NCI-H2227 (cell line): ENCODE results near the gene CD86.

Source experiments
- DNase-seq: peaks from one replicate; lab custom pipeline; 2025; ENCODE audit not compliant: unreplicated experiment; lab: John Stamatoyannopoulos, UW

Gene CD86

DNA sequence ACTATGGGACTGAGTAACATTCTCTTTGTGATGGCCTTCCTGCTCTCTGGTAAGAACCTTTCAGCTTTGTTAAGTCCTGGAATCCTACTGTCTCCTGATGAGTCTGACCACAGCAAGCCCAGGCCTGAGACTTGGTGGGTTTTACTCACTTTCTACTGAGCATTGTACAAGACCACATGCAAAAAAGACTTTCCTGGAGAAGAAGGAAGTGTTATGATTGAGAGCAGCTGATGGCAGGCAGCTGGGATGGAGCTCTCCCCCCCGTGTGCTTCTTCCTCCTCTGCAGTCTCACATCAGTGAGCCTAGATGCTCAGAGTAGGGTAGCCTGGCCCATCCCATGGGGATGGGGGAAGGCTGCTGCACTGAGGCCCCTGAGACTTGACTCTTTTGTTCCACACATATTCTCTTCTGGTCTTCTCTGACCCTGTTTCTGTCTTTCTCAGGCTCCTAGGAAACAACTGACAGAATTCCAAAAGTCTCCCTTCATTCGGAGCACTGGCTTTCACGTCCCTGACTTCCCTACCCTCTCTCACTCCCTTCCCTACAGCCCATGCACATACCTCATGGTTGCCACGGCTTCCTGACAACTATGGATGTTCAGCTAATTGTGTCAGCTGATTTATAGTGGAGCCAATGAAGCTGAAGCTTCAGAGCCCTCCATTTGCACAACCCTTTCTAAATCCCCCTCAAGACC lies 36.6 kb downstream of the CD86 start:
- no peak for DNase-seq

DNA sequence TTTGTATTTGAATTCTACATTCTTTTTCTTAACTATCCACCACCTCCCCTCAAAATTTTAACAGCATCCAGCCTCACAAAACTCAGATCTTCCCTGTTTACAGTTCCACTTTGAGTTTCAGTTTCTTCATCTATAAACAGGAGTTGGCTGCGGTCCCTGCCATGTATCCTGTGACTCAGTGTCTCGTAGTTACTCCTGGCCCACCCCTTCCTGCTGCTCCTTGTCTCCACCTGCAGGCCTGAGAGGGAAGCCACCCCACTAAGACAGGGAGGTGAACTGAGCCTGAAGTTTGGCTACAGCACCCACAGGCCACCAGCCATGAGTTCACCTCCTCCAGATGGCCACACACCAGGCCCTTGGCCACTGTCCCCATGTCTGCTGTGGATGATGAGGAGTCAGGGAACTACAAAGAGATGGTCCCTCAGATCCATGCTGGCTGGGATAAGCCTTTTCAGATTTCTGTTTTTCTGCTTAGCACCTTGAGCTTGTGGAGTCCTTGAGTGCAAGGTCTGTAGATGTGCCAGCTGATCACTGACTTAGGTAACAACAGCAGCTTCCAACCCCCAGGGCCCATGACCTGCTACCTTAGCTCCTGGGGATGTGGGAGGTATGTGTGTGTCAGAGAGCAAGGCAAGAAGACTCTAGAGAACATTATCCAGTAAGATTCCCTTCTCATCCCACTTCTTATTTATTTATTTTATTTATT lies 37.5 kb downstream of the CD86 start:
- no peak for DNase-seq

DNA sequence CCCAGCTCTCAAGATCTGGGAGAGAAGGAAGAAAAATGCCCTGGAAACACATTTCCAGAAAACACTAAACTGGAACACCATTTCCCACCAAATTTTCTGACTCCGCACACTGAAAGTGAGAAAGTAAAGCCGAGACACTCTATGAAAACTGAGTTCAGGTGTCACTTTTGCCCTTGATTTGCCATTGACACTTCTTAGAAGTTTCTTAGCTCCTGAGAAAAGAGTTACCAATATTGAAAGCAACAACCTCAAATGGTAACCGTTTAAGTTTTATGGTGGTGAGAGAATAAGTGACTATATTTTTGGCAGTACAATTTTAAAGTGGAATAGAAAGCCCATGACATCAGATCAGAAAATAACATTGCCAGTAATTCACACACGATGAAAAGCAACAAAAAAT lies 39.0 kb downstream of the CD86 start:
- no peak for DNase-seq

DNA sequence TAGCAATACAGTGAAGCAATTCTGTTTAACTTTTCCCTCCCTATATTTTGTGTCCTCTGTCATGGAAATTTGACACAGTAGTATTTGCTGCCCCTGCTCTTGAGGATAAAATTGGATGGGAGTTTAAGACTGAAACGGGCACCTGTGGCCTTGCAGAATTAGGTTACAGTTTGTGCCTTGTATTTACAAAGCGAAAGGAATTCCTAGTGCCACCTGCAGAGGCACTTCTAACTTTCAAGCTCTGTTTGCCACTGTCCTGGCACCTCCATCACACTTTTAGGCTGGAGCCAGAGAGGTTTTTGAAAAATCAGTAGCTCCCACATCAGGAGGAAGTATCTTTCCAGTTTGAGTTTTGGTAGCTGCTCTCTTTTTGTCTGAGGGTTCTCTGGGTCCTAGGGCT lies 39.5 kb downstream of the CD86 start:
- DNase-seq = no peak

DNA sequence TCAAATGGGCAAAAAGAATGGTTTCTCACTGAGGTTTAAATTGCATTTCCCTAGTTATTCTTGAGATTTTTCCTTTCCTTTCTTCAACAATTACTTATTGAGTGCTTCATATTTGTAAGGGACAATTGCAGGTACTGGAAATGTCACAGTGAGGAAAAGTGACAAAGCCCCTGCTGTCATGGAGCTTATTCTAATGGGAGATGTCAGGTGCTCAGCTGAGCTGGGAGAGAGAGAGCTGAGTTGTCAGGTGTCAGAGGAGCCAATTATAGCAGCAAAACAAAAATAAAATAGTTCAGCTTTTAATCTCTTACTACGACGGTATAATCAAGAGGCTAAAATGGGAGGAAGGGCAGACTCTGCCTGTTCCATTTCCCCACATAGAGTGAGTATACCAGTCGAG lies 42.0 kb downstream of the CD86 start:
- DNase-seq = no peak

DNA sequence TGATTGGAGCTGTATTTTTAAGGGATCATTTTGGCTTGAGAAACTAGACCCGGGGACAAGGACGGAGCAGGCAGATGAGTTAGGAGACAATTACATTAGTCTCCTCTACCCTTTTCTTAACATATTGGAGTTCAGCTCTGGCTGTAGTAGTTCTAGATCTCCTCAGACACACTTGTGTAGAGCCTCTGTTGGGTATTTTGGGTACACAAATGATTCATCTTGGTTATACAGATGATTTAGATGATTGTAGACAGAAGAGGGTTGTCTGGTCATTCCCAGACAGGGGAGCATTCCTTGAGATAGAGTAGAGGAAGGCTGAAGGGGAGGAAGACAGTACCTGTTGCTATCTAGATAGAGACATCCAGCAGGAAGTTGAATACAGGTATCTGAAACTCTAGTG lies 43.4 kb downstream of the CD86 start:
- DNase-seq = no peak

DNA sequence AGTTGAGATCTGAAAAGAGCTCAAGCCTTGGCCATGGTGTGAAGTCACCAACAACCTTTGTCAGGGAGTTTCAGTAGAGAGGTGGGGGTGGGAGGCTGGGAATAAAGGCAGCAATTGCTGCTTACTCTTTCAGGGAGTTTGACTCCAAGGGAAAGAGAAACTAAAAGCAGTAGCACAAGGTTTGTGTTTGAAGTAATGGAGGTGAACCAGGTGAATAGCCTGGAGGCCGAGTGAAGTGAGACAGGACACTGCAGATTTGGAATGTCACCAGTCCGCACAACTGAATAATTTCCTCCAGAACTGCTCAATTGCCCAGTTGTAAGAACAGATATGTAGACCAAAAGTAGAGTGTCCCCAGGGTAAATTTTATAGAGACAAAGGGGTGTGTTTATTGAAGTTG lies 44.1 kb downstream of the CD86 start:
- no peak for DNase-seq

DNA sequence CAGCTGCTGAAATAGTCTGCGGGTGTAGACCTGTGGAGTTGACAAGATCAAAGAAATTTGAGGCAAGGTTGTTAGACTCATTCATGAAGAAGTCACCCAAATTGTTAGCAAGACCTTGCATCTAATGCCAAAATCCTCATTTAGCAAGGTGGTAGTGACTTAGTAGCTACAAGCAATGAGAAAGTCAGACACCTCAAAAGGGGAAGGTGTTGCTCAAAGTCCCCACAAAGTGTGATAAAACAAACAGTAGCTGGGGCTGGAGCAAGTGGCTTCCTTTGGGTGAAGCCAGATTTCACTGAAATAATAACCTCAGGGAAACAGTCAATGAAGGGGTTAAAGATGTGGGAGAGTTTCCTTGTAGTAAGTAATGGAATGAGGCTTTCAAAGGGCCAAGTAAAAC lies 44.9 kb downstream of the CD86 start:
- no peak for DNase-seq

DNA sequence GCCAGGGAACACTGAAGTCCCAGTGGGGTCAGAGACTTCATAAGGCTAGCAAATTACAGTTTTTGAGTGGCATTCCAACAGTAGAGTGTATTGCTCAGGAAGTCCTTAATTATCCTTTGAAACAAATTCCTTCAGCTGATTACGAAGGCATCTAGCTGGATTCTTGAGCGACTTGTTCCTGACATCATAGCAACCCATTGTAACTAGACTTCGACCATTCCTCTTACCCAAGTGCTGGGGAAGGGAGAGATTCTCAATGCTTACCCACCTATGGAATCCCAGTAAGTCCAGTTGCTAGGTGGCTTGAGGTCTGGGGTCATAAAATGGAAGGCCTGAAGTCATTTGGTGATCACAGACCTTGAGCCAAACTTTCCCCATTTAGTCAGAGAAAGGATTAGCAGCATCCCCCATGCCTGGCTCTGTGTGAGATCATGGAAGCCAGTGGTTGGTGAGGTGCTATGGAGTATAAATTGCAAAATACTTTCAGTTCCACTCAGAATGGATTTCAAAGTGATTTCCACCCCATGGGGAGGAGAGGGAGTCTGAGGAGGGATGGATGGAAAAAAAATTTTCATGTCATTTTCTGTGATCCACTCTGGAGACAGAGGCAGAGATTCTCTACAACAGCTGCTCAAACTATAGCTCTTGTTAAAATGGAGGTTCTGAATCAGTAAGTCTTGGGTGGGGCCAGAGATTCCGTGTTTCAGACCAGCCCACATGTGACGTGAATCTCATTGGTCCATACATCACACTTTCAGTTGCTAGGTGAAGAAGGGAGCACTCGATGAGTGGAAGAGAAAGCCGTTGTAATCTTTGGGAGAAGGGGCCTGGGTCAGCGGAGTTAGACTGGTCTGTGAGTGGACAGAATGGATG lies 45.7 kb downstream of the CD86 start:
- DNase-seq = peak; percentile 9

DNA sequence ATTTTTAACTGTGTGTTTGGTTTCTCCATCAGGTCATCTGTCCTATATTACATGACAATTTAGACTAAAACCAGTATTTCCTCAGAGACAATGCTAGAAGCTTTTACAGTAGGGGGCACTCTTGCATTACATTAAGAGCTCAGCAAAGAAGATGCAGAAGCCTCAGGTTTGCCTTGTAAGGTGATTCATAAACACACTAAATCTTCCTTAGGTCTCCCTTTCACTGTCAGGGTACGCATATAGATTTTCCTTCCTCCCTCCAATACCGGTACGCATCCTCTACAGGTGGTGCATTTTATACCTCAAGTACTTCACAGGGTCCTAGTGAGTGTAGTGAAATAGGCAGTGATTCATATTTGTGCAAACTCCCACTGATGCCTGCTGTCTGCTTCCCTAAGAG lies 46.5 kb downstream of the CD86 start:
- peak; percentile 46 for DNase-seq

DNA sequence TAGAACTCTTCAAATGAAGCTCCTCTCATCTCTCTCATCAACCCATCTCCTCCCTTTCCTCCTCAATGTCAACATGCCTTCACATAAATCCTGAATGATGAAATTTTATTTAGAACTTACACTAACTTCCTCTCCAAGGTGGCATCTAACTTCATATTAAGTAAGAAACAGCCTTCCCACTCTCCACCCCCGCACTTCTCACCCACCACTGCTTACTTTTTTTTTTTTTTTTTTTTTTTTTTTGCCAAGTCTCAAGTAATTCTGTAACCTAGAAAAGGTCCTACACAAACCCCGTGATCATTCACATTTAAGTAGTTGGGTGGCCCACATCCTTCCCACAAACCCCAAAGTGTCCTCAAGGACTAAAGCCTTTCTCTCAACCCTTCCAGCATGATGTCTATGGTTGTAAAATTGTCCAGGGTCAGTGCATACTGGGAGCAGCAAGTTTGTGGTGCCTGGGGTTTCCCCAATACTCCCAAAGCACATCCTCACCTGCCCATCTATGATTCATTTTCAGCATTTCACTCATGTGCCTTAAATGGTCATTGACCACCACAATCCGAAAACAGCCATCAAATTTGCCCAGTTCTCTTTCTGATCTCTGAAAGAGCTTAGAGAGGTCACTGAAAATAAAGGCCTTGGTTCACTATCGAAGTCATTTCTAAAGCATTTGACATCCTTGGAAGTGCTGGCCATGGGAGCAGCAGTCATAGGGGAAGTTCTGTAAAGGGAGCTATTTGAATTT lies 47.2 kb downstream of the CD86 start:
- no peak for DNase-seq

DNA sequence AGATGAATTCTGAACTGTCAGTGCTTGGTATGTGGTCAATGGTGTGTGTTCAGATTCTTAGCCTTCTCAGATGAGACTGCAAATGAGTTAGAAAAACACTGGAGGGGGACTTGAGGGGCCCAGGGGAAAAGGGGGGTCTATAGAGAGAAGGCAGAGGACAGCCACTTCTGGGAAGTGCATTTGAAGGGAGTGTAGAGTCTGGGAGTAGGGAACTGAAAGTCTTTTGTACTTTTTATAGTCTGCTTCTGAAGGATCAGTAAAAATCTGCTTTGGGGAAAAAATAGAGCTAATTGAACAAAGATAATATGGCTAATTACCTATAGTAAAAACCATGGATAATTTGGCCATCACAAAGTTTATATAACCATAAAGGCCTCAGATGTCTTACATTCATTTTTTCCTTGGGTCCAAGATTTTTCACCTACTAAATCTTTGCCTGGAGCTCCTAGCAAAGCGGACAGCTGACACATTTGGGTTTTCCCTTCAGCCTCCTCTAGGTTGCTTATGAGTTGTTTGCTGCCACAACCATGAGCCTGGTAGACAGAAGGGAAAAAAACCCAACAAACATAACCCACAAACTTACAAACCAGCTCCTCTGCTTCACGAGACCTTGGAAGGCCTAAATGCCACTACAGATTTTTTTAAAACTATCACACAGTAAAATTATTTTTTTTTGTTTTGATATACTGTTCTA lies 48.8 kb downstream of the CD86 start:
- no peak for DNase-seq

DNA sequence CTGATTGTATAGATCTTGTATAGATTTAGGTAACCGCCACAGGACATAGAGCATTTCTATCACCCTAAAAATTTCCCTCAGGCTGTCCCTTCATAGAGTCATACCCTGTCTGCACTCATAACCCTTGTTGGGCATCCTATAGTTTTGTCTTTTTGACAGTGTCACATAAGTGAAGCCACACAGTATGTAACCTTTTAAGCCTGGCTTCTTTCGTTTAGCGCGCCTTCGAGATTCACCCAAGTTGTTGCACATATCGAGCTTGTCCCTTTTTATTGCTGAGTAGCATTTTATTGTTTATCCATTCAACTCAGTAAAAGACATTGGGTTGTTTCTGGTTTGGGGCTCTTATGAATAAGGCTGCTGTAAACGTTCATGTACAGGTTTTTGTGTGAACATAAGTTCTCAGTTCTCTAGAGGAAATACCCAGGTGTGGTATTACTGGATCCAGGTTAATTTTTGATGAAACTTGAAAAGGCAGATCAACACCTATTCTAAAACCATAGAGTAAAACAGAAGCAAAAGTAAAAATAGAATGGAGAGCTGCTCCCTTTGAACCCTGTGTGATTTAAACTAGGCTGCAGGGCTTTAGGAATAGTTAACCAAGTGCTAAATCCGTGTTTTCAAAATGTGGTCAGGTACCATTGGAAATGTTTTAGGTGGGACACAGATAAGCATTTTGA lies 49.5 kb downstream of the CD86 start:
- no peak for DNase-seq

DNA sequence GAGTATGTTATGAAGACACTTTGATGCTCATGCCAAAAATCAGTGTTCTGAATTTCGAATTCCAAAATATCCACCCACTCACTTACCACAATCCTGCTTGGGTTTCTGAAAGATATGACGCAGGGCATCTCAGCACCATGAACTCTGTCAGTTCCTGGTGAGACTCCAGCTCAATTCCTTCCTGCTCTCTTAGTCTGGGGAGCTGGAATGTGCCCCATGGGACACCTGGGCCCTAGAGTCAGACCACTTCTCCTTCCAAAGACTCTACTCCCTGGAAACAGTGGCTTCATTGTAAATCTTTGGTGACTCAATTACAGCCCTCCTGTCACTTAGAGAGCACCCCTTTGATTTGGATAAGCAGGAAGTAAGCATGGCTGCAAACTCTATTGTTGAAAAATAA lies 50.5 kb downstream of the CD86 start:
- DNase-seq = no peak

DNA sequence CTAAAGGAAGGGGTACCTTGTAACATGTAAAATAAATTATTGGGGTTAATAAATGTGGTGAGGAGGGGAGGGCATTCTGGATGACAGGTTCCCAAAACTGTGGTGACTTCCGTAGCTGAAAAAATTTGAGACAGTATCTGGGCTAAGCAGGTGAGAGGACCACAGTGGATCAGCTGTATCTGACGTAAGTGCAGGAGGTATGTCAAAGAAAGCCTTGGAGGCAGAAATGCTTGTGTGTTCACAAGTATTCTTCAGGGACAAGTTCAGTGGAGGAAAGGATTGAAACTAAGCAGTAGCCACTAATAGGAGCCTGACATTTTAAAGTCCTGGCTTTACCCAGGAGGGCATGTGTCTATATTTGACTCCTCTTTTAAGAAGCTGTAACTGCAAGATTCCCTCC lies 52.0 kb downstream of the CD86 start:
- no peak for DNase-seq

DNA sequence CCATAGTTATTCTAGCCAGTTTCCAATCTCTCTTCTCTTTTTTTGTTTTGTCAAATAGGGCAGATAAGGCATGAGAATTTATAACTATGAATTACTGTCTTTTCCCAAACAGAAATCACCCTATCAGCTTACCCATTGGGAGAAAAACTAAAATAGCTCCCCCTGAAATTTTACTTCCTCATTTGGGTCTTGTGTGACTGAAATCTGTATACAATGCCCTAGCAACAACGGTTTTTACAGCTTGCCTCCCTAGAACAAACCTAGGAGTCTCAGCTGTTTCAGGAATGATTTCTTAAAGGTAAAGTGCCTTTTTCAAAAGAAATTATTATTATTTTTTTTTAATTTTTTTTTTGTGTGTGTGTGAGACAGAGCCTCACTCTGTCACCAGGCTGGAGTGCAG lies 56.8 kb downstream of the CD86 start:
- no peak for DNase-seq

DNA sequence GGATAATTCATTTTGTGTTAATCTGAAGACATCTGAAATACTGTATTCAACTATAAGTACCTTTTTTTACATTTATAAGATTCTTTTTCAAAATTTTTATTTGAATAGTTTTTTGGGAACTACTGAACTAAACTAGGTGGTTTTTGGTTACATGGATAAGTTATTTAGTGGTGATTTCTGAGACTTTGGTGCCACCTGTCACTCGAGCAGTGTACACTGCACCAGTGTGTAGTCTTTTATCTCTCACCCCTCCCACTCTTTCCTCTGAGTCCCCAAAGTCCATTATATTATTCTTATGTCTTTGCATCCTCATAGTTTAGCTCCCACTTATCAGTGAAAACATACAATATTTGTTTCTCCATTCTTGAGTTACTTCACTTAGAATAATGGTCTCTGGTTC lies 57.6 kb downstream of the CD86 start:
- DNase-seq = no peak

DNA sequence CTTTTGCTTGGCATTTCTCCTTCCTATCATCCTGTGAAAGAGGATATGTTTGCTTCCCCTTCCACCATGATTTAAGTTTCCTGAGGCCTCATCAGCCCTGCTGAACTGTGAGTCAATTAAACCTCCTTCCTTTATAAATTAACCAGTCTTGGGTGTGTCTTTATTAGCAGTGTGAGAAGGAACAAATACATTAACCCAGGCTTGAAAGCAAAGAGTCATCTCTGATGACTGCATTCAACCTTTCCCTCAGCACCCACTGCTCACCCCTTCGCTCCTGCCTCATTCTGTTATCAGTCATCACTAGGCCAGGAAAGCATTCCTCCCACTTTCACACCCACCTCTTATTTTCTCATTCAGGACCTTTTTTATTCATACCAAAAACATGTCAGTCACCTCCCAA lies 68.7 kb downstream of the CD86 start:
- DNase-seq = no peak

DNA sequence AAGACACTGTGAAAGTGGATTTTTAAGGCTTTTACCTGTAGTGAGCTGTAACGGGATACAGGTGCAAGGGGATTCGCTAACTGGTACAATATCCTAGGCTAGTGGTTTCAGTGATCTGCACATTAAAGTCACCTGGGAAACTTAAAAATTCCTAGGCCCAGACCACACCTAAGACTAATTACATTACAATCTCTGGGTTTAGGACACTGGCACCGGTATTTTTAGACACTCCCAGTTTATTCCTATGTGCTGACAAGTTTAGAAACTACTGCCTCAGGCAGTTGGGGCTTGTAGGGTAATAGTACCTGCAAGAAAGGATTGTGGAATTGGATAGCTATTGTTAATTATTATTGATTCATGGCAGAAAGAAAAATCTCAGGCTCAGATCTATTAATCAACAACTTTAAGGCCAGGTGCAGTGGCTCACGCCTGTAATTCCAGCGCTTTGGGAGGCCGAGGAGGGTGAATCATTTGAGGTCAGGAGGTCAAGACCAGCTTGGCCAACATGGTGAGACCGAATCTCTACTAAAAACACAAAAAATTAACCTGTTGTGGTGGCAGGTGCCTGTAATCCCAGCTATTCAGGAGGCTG lies 77.9 kb downstream of the CD86 start:
- DNase-seq = no peak

DNA sequence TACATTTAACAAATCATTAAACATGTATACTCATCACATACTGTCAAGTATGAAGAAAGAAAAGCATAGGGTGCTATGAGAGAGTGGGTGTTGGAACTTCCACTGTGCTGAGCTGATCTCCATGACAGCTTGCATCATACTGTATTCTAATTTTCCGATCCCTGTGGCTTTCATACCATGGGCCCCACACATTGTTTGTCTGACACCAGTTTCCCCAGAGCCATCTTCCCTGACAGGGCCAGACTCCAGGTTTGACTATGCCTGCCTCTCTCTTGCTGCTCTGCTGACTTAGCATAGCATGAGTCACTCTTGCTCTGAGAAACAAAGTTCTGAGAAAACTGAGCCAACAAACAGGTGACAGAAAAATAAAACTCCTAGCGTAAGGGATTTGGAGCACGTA lies 91.3 kb downstream of the CD86 start:
- DNase-seq = no peak
